SW 1271 (cell line): Measurements from ENCODE around the gene ARHGAP44.

Source experiments
- DNase-seq, 2 experiments: peaks; one replicate each; lab custom pipeline; 2025; lab: John Stamatoyannopoulos, UW

Gene ARHGAP44

DNA sequence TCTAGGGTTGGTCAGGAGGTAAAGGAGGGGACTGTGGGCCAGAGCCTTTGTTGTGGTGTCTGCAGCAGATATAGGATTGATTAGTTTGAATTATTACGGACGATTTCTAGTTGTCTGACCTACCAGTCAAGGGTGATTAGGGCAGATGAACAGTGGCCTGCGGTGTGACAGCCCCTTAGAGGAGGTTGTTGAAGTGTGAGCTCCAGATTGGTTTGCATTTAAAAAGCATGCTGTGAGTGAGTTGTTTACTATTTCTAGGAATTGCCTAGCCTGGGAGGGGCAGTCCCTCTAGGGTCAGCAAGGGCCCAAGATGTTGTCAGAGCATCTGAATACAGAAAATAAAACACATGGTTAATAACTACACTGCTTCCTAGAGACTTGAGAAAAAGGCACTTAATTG lies 108.8 kb downstream of the ARHGAP44 start:
- no peak for DNase-seq

DNA sequence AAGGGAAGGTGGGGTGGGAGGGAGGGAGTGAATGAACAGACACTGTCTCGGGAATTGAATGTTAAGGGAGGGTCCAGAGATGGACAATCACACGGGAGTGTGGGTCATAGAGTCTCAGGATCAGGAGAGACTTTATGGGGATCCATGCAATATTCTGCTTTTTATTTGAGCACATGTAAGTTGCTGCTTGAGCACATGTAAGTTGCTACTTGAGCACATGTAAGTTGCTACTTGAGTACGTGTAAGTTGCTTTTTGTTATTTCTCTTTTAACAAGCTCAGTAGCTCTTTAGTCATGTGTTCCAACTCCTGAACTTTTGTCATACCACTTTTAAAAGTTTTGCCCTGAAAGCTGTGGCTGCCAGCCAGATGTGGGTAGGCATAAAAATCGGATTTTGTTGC lies 110.3 kb downstream of the ARHGAP44 start:
- DNase-seq = no peak

DNA sequence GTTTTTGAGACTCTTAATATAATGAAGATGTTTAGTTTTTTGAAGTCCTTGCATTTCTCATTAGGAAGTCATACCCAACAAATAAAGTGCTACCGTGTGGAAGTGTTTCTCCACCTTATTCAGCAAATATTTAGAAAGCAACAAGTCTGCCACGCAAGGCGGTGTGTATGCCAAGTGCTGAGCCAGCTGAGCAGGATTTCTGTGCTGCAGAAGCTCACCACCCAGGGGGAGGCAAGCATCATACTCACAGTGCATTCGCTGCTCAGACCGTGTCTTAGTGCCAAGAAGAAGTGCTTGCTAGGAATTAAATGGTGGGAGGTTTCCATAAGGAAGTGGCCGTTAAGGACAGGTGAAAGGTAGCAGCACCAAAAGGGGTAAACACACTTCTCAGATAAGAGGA lies 111.2 kb downstream of the ARHGAP44 start:
- DNase-seq = no peak

DNA sequence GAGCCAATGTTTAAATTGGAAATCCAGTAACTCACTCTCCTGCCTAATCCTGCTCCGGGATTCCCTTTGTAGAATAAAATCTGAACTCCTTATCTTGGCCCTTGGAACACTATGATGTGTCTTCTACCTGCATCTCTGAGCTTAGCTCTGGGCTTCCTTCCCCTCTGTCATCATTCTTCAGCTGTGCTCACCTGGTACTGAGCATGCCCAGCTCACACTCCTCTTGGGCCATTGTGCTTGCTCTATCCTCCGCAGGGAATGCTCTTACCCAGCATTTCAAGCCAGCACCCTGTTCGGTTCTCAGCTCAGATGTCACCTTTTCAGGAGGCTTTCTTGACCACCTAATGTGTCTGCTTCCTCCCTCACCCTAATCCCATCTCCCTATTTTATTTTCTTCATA lies 112.7 kb downstream of the ARHGAP44 start:
- no peak for DNase-seq

DNA sequence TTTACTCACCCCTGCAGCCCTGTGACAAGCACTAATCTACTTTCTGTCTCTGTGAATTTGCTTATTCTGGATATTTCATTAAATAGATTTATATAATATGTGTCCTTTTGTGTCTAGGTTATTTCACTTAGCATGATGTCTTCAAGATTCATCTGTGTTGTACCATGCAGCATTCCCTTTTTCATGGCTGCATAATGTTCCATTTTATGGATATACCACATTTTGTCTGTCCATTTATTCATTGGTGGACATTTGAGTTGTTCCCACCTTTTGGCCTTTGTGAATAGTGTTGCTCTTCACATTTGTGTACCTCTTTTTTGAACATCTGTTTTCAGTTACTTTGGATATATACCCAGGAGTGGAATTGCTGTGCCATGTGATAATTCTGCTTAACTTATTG lies 118.2 kb downstream of the ARHGAP44 start:
- no peak for DNase-seq

DNA sequence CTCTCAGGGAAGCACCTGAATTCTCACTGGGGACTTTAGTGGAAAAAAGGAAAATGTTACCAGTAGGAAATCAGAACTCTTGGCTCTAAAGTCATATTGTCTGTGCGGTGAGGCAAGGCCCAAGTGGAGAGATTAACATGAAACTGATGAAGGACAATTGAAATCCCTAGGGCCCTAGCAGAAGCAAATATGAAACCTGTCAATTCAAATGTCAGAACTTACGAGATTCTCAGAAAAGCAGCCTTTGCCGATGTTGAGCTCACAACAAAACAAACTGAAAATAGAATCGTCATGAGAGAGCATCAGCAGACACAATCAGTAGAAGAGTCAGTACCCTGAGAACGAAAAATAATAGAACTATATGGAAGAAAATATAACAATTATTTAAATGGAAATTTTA lies 119.7 kb downstream of the ARHGAP44 start:
- DNase-seq = no peak

DNA sequence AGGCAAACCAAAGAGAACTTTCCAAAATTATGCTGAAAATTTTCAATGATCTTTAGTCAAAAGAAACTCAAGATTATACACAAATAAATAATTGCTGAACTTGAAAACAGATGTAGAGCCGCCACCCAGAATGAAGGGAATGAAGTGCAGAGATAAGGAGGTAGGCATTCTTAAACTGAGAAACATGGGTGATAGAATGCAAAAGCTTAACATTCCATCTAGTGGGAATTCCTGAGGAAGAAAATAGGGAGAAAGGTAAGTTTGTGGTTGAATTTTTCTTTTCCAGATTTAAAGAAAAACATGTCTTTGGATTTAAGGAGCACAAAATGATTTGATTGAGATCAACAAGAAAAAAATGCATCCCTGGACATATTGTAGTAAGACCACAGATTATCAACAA lies 120.2 kb downstream of the ARHGAP44 start:
- DNase-seq = no peak

DNA sequence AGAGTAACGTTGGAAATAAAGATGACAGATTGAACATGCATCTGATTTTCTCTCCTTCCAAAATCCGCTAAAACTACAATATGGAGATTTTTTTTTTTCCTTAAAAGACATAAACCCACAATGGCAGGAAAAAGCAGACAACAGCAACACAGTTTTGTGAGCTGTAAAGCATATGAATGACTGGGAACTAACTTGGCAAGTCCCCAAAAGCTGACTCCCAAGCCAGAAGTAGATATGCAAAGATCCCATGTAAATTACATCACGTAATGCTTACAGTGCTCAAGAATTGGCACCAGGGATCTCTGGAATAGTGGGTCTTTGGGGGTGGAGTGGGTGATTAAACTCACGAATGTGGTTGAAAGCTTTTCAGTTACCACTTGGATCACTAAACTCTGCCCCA lies 121.9 kb downstream of the ARHGAP44 start:
- DNase-seq = no peak

DNA sequence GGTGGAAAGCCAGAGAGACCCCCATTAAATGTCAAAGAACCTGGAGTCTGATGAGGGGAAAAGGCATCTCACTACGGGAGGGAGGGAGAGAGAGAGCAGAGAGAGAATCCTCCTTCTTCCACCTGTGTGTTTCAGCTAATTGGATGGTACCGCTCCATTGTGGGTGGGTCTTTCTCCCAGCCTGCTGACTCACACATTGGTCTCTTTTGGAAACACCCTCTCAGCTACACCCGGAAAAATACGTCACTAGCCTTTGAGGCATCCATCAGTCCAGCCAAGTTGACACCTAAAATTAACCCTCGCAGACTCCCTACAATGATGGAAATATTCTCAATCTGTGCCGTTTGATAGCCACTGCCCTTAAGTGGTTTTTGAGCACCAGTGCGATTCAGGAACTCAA lies 128.1 kb downstream of the ARHGAP44 start:
- DNase-seq = no peak

DNA sequence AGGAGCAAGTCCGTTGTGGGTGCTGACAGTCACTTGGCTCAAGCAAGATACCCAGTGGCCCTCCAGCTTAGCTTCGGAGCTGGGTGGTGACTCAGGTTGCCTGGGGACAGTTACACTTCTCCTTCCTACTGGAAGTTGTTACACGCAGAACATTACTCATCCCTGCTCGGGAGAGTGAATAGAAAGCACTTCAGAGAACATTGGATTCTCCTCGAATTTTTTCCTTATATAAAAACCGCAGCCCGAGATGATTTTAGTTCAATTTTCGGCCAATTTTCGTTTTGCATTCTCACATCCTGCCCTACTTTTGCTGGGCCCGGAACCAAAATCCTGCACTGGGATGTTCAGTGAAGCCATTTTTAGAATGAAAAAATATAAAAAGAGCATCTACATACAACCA lies 128.8 kb downstream of the ARHGAP44 start:
- DNase-seq = no peak

DNA sequence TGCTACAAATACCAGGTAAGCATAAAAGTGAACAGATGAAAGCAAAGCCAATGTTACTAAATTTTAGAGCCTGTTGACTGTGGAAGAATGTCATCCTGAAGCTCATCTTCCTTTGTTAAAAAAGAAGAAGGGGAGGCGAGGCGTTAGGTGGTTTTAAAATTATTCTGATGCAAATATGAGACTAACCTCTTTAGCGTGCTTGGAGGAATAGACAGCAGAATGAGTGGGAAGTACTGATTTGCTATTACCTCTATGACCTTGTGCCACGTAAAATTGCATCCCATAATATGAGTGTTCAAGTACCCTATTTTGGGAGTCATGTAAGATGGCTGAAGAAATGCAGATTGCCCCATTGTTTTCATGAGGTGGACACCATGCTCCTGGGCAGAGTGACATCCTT lies 132.8 kb downstream of the ARHGAP44 start:
- no peak for DNase-seq

DNA sequence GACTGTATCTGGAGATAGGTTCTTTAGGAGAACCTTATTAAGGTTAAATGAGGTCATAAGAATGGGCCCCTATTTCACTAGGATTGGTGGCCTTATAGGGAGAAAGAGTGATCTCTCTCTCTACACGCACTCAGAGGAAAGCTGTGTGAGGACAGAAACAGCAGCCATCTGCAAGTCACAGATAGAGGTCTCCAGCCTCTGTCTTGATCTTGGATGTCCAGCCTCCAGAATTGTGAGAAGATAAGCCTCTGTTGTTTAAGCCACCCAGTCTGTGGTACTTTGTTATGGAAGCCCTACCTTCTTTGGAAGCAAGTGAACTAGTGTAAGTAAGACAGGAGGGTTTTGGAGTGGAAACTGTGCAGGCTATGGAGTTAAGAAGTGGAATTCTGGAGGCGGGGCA lies 135.3 kb downstream of the ARHGAP44 start:
- DNase-seq = no peak

DNA sequence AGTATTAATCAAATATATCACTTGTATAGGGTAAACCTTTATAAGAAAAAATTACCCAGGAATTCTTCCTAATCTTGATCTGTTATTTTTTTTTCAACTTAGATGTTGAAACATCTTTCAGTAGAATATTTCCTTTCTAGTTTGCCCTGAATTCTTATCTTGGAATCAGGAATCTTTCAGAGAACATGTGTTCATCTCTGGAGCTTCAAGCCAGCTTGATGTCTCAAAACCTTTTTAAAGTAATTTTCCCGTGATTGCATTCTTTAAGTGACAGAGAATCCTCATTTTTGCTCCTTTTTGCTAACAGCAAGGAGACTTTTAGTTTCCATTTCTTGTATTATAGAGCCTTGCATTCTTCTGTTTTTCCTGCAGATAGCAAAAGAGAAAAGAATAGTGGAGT lies 137.7 kb downstream of the ARHGAP44 start:
- DNase-seq = no peak

DNA sequence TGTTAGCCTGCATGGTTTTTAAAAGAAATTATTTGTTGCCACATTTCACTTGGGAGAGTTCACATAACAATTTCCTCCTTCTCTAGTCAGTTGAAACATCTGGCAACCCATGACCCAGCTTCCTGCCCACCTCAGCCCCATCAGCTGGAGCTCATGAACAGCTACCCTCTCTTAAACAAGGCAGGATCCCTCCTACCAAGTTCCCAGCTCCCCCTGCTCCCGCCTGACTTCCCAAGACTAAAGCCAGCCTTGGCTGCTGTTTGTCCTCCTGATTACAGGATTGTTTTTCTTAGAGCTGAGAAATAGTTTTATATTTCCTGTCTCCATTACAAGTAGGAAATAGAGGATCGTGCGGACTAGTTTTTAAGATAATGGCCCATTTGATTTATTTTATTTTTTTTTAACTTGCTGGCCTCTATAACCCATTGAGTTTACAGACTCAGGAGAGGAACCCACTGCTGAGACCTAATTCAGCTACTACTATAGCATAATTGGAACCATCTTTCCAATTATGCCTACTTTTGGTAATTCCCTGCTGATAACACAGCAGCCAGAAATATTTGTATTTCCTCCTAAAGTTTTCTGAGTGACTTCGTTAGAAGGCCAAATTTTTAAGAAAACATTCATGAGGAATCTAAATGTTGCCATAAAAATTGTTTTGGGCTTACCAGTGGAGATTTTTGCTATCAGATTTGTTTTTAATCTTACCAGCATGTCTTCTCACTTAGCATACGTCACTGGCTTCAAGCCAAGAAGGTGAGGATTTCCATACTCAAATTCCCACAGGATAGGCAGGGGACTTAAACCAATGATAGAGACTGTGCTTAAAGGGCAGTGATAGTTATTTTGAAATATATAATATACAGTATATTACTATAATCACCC lies 138.5 kb downstream of the ARHGAP44 start:
- DNase-seq = no peak

DNA sequence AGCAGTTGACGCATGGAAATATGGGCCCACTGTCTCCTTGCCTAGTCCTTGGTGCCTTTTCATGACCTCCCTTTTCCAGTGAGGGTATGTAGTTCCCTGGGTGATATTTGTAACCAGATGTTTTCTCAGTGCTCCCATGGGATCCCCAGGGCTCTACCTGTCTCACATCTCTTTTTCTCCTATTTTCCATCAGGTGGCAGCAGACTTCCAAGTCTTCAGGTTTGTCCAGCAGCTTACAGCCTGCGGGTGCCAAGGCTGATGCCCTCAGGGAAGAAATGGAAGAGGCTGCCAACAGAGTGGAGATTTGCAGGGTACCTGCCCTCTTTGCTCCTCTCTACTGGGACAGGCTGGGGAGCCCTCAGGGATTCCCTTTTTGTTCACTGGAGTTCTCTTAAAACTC lies 139.4 kb downstream of the ARHGAP44 start:
- DNase-seq = peak in 1 of 2 experiments; percentile 26

DNA sequence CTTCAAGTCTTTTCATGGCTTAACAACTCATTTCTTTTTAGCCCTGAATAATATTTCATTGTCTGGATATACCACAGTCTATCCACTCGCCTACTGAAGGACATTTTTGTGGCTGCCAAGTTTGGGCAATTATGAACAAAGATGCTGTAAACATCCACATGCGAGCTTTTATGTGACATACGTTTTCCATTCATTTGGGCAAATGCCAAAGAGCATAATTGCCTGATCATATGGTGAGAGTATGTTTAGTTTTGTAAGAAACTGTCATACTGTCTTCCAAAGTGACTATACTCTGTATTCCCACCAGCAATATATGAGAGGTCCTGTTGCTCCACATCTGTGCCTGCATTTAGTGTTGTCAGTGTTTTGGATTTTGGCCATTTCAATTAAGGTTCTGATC lies 147.2 kb downstream of the ARHGAP44 start:
- DNase-seq = no peak

DNA sequence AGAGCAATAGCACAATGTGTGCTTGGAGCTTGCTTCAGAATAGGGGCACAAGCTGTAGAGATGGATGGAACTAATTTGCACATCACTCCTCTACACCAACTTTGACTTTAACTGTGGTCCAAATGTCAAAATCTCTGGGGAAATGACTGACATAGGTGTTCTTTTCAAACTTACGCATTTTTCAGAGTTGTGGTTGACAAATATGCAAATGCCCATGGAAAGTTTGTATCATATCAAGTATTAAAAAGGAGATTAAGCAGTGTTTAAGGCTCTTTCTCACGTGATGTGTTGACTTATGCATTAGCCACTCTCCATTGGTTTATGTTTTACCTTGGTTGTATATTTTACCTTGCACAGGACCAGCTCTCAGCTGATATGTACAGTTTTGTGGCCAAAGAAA lies 151.4 kb downstream of the ARHGAP44 start:
- no peak for DNase-seq

DNA sequence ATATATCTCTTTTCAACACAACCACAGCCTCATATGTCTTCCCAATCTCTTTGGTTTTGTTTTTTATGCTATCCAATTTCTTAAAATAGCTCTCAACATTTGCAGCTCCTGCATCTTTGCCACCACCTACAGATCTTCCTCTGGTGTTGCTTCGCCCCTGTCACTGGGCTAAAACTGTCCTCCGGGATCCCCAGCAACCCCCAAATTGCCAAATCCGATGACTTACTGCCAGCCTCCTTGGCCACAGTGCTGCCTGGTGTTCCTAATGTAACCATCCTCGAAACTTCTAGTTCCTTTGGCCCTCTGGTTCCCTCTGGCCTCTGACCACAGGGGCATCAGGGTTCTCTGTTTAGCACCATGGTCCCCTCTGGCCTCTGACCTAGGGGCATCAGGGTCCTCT lies 157.7 kb downstream of the ARHGAP44 start:
- no peak for DNase-seq

DNA sequence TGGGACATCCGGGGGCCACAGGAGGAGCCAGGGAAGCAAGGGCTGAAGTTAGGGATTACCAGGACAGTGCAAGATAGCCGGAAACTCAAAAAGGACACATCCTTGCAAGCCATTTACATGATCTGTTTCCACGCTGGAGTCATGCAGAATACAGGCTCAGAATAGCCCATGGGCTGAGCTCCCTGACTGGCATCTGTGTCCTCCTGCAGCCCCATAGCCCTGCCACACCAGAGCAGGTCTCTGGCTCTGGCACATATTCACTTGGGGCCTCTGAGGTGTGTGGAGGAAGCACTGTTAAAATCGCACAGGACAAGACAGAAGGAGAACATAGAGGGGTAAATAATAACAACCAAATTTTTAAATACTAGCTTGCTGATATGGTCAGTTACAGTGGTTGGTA lies 162.7 kb downstream of the ARHGAP44 start:
- DNase-seq = no peak

DNA sequence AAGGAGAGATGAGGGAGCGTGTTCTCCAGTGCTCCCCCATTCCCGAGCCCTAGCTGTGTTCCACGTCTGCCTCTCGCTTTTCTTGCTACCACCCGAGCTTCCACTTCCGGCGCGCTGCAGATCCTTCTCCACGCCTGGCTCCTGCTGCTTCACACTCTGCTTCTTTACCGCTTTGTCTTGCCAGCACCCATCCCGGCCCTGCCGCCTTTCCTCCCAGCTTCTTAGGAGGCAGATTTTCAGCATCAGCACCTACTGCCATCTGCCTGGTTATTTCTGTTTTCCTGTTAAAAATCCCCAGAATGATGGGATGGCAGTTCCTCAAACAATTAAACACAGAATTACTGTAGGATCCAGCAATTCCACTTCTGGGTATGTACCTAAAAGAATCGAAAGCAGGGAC lies 163.9 kb downstream of the ARHGAP44 start:
- DNase-seq = no peak

DNA sequence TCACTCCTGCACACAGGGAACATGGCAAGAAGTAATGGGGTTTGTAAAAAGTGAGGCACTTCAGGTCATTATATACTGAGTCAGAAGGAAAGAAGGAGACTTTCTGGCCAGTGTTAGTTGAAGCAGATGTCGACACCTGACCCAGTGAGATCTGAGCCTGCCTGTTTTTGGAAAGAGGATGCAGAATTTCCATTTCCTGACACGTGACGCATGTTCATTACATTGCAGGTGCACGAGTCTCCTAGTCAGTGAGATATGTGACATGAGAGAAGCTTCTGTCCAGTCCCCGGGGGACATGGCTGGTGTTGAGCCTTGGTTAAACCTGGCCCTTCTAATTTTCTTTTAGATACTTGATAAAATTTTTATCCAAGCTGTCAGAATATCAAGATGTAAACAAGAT lies 166.2 kb downstream of the ARHGAP44 start:
- DNase-seq = no peak

DNA sequence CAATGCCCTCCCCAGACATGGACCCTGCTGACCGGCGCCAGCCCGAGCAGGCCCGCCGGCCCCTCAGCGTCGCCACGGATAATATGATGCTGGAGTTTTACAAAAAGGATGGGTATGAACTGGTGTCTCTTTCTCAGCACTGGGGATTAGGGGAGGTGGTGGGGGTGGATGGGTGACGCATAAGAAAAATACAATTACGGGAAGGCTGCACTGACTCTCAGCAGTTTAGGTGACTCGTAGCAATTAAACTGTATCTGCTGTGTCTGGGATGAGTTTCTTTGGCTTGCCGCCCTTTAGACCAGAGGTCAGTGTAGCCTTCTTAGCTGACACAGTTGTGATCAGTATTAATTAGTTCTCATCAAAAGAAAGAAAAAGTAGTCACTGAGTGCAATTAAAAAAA lies 169.5 kb downstream of the ARHGAP44 start:
- DNase-seq = no peak

DNA sequence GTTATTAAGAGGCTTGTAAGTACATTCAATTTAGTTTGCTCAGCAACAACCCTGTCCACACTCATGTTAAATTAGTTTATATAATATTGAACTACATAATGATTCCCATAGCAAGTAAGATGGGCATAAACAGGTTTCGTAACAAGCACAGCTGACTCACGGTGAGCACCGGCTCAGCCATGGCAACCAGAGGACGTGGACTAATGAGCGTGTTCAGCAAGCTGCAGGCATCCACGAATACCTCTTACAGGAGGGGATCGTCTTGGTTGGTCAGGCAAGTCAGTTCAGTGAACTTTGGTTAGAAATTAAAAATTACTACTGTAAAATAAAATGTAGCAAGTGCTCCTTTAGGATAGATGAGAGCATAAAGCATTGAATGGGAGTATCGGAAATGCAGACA lies 170.1 kb downstream of the ARHGAP44 start:
- no peak for DNase-seq

DNA sequence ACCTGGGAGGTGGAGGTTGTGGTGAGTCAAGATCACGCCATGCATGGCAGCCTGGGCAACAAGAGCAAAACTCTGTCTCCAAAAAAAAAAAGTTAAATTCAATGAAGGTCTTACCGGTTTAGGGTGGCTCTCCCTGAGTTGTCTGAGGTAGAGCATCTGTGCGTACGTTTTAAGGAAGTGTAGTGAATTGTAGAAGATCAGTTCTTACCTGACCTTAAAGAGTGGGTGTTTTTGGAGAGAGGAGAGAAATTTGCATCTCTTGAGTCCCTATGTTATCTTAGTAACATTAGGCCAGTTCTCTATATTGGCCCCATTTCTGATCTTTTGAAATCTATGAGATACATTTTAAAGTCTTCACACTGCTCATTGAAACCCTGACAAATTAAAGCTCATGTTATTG lies 172.4 kb downstream of the ARHGAP44 start:
- no peak for DNase-seq
